Gastrocnemius medialis (tissue), 4 donors: ENCODE measurements around the gene DTL. TPM values are rescaled to one million over a fixed set of nuclear protein-coding genes. Genes with fewer than 3 reads are reported as not detected.

Experiments used
- ATAC-seq, 2 donors: fragments of 150-250 bp; one replicate each; pipeline ENCODE4 v1.9.1; 2016
- DNase-seq, 2 donors: peaks; one replicate each; pipeline ENCODE4 v3.0.0-alpha.2; 2019
- H3K27ac ChIP-seq, 4 donors: fragments of 200-600 bp; sonication (generic); 1 replicate in 1 of 4; 2 replicates in 3 of 4; pipeline ENCODE4 v1.5.1; 2016 to 2018; ENCODE audit warnings: mild to moderate bottlenecking in 2 of 4, moderate library complexity in 1 of 4
- H3K27me3 ChIP-seq, 3 donors: fragments of 200-600 bp; sonication (generic) in 2 of 3; 1 replicate in 1 of 3; 2 replicates in 2 of 3; pipeline versions ENCODE4 v1.5.1 to v1.6.0; 2016 to 2019; ENCODE audit warnings: mild to moderate bottlenecking in 1 of 3, moderate library complexity in 1 of 3
- H3K36me3 ChIP-seq, 2 donors: fragments of 200-600 bp; sonication (generic) in 1 of 2; one replicate each; pipeline ENCODE4 v1.5.1; 2017 to 2018
- H3K4me1 ChIP-seq, 2 donors: fragments of 200-600 bp; sonication (generic) in 1 of 2; one replicate each; pipeline ENCODE4 v1.5.1; 2016 to 2017; ENCODE audit warnings: mild to moderate bottlenecking in 2 of 2
- H3K4me3 ChIP-seq, 4 donors: fragments of 200-600 bp; sonication (generic) in 3 of 4; 1 replicate in 1 of 4; 2 replicates in 3 of 4; pipeline ENCODE4 v1.5.1; 2016 to 2019; ENCODE audit warnings: mild to moderate bottlenecking in 2 of 4
- H3K9me3 ChIP-seq, 3 donors: fragments of 200-600 bp; sonication (generic) in 2 of 3; 1 replicate in 1 of 3; 2 replicates in 2 of 3; pipeline ENCODE4 v1.5.1; 2016 to 2019
- POLR2A ChIP-seq, 2 donors: fragments of 450-650 bp; IDR thresholded peaks; one replicate each; pipeline ENCODE4 v1.6.1; 2017; ENCODE audit warnings: antibody characterized with exemption in 2 of 2, mild to moderate bottlenecking in 2 of 2, moderate library complexity in 2 of 2
- in situ Hi-C, 4 donors: fragments of 200-750 bp; cut with MboI; loops; one replicate each; pipeline versions ENCODE4 v1.15.0 to v1.8.0; 2017; ENCODE audit warnings: low sequenced_read_pairs in 4 of 4
- intact Hi-C: fragments of 100-400 bp; cut with DNase I; formaldehyde crosslinking; loops from one replicate; pipeline ENCODE4 v1.15.1; 2023; ENCODE audit warnings: low total_unique reads
- total RNA-seq, 4 donors: library from RNA; depleted of rRNA; stranded (reverse); fragments of >200 nt; gene quantifications; one replicate each; pipeline versions ENCODE4 v1.1.0 to v1.2.3, GENCODE V29; 2016
- TF ChIP-seq, protein P1 (sequence below), 5 experiments: fragments of 450-650 bp in 3 of 5; fragments of 200-600 bp in 2 of 5; sonication (generic) in 2 of 5; IDR thresholded peaks in 4 of 5; conservative IDR thresholded peaks in 1 of 5; 1 replicate in 4 of 5; 2 replicates in 1 of 5; pipeline ENCODE4 v1.5.1; 2016 to 2019; ENCODE audit warnings: antibody characterized with exemption in 5 of 5, mild to moderate bottlenecking in 3 of 5, moderate library complexity in 3 of 5

Gene DTL
- total RNA-seq, 4 donors from 2014 or later = 0.52 to 1.8 TPM; not detected in 2

DNA sequence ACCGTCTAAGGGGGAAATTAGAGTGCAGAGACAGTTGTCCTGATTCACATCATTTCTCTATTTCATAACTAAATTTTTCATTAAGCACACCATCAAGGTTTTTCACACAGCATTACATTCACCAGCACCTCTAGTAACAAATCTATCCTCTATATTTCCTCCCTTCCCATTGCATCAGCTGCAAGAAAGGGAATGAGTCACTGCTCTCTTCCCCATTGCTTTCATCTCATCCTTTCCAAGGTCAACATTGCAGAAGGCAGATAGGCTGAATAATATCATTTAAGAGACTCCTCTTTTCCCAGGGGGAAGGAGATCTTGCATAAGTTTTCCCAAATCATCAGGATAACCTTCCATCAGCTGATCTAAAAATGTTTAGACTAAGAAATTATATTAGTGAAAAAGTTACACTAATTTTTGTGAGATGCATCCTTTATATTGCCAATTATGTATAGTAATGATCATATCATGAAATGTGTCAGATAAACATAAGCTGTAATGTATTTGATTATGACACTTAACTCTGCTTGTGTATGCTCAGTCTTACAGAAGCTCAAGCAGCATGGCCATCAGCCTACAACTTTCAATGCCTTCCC is 4.5 kb upstream of the DTL start:
- H3K27me3 ChIP-seq = no peaks in the 10 kb centered on the region
- no peak overlapping the region for H3K27ac ChIP-seq
- H3K4me3 ChIP-seq = no peak overlapping the region
- in situ Hi-C loops = loop anchor here in 2 of 4 donors (25.0 kb wide), 2 partner anchors 344 to 981 kb away; partner anchors contain the start of genes ANGEL2 (in 1 of the 2) and NEK2 (in 1 of the 2)
- ATAC-seq (no peak), DNase-seq (no peak)
- TF ChIP-seq POLR2A (IDR thresholded peaks at IDR 0.05) = no peak
- TF ChIP-seq, protein P1, sequence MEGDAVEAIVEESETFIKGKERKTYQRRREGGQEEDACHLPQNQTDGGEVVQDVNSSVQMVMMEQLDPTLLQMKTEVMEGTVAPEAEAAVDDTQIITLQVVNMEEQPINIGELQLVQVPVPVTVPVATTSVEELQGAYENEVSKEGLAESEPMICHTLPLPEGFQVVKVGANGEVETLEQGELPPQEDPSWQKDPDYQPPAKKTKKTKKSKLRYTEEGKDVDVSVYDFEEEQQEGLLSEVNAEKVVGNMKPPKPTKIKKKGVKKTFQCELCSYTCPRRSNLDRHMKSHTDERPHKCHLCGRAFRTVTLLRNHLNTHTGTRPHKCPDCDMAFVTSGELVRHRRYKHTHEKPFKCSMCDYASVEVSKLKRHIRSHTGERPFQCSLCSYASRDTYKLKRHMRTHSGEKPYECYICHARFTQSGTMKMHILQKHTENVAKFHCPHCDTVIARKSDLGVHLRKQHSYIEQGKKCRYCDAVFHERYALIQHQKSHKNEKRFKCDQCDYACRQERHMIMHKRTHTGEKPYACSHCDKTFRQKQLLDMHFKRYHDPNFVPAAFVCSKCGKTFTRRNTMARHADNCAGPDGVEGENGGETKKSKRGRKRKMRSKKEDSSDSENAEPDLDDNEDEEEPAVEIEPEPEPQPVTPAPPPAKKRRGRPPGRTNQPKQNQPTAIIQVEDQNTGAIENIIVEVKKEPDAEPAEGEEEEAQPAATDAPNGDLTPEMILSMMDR (IDR thresholded peaks at IDR 0.05 in 4 of 5, conservative IDR thresholded peaks at IDR 0.05 in 1 of 5) = no peak
- intact Hi-C loops = loop anchor here (10.0 kb wide), 2 partner anchors 404 to 456 kb away; partner anchors contain the start of genes NENF and SLC30A1
- H3K9me3 ChIP-seq = no peaks in the 10 kb centered on the region
- H3K36me3 ChIP-seq = no peaks in the 10 kb centered on the region
- peaks cover 10 to 16% of the 10 kb centered on the region in 2 donors for H3K4me1 ChIP-seq

DNA sequence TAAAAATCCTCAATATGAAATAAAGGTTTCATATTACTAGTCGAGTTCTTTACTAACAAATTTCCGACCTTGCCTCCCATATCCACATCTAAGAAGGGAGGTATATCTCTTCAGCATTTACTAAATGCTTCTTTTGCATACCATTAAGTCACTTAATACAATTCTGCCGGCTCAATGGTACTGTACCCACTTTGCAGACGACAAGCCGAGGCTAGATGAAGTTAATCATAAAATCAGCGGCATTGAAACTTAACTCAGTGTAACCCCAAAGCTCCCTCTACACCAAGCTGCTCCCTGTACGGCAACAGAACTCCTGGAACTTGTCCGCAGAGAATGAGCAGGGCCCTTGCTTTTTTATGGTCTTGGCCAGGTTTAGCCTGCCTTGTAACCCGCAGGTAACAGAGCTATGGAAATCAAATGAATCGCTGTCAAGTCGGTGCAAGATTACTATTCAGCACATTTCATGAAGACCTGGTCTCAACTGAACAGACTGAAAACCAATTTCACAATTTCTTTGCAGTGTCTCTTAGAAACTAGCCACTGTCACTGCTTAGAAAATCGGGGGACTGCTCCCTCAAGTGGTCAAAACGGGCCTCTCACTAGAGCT is 929 bp upstream of the DTL start:
- Histone ChIP-seq H3K4me3 (peak overlapping the region; percentile 68 to 78 (median 74)), H3K27ac (peak overlapping the region; percentile 80 to 91 (median 89)), H3K9me3 (no peaks in the 10 kb centered on the region), H3K27me3 (no peaks in the 10 kb centered on the region), H3K36me3 (no peaks in the 10 kb centered on the region), H3K4me1 (peaks cover 15 to 20% of the 10 kb centered on the region in 2 donors)
- intact Hi-C loops = loop anchor here (1.0 to 10.0 kb wide), 6 partner anchors 22 to 460 kb away; partner anchors contain the start of genes NENF, PPP2R5A and SLC30A1
- ATAC-seq (peak; percentile 23 to 29), DNase-seq (peak; percentile 3 to 19)
- TF ChIP-seq POLR2A (IDR thresholded peaks at IDR 0.05) = no peak
- TF ChIP-seq, protein P1 (IDR thresholded peaks at IDR 0.05 in 4 of 5, conservative IDR thresholded peaks at IDR 0.05 in 1 of 5) = no peak
- in situ Hi-C loops = loop anchor here in 2 of 4 donors (25.0 kb wide), 2 partner anchors 347 to 978 kb away; partner anchors contain the start of genes ANGEL2 (in 1 of the 2) and NEK2 (in 1 of the 2)

DNA sequence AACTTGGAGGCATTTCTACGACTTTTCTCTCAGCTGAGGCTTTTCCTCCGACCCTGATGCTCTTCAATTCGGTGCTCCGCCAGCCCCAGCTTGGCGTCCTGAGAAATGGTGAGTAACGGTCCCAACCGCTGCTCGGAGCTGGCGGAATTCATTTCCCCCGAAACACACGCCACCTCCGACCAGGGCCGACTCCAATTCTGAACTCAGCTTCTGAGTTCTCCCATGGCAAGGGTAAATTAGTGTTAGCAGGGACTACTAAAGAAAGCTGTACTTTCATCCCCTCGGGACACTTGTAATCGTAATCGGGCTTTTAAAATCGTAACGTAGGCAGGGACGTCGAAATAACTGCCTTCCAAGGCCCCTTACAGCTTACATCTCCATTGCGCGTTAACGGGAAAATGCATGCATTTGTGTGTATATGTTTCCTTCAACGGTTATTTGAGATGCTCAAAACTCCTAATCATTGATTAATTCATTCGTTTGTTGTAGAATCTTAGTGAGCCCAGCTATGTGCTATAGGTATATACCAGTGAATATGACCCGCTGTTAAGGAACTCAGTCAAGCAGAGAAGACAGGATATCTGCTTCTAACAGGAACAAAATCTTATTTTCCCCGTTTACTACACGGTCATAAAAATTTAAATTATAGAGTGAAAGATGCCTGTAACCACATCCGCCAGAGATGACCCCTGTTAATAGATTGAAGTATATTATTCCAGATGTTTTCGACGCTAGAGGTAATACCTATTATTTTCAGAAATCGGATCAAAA is 472 bp downstream of the DTL start:
- Histone ChIP-seq H3K9me3 (no peaks in the 10 kb centered on the region), H3K27me3 (no peaks in the 10 kb centered on the region), H3K27ac (peak overlapping the region; percentile 24 to 91 (median 64)), H3K4me3 (peak overlapping the region; percentile 68 to 78 (median 74)), H3K36me3 (no peaks in the 10 kb centered on the region), H3K4me1 (peaks cover 15 to 20% of the 10 kb centered on the region in 2 donors)
- no peak for TF ChIP-seq POLR2A (IDR thresholded peaks at IDR 0.05)
- TF ChIP-seq, protein P1 (IDR thresholded peaks at IDR 0.05 in 4 of 5, conservative IDR thresholded peaks at IDR 0.05 in 1 of 5) = no peak
- in situ Hi-C loops (loop anchor here in 2 of 4 donors (25.0 kb wide), 2 partner anchors 349 to 976 kb away; partner anchors contain the start of genes ANGEL2 (in 1 of the 2) and NEK2 (in 1 of the 2)), intact Hi-C loops (loop anchor here (1.0 to 10.0 kb wide), 6 partner anchors 23 to 461 kb away; partner anchors contain the start of genes NENF, PPP2R5A and SLC30A1)
- ATAC-seq (no peak), DNase-seq (no peak)

DNA sequence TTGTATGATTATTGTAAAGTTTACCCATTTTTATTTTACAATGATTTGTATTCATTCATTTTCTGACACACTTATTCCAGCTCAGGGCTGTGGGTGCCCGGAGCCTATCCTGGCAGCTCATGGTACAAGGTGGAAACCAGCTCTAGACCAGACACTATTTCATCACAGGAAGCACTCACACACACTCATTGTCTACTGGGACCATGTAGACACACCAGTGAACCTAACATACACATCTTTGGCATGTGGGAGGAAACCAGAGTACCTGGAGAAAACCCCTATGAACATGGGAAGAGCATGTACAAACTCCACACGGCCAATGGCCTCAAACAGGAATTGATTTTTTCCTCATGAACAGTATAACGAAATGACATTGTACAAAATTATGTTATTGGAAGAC is 2.4 kb downstream of the DTL start:
- in situ Hi-C loops = loop anchor here in 2 of 4 donors (25.0 kb wide), 2 partner anchors 351 to 974 kb away; partner anchors contain the start of genes ANGEL2 (in 1 of the 2) and NEK2 (in 1 of the 2)
- no peaks in the 10 kb centered on the region for H3K9me3 ChIP-seq
- H3K27ac ChIP-seq = no peak overlapping the region
- H3K4me3 ChIP-seq = no peak overlapping the region
- DNase-seq = no peak
- ATAC-seq = no peak
- peaks cover 15 to 20% of the 10 kb centered on the region in 2 donors for H3K4me1 ChIP-seq
- no peak for TF ChIP-seq POLR2A (IDR thresholded peaks at IDR 0.05)
- TF ChIP-seq, protein P1 (IDR thresholded peaks at IDR 0.05 in 4 of 5, conservative IDR thresholded peaks at IDR 0.05 in 1 of 5) = no peak
- intact Hi-C loops = loop anchor here (10.0 kb wide), 2 partner anchors 397 to 463 kb away; partner anchors contain the start of genes NENF and SLC30A1
- no peaks in the 10 kb centered on the region for H3K27me3 ChIP-seq
- no peaks in the 10 kb centered on the region for H3K36me3 ChIP-seq
